Fibroblast of peridontal ligament (primary cell): ENCODE measurements around the gene SESN2.
"Not testable (repeated sequence)": the region's sequence is repeated elsewhere in the genome, so short reads cannot be mapped to it uniquely, and the experiment has no call there.

ENCODE experiments used
- DNase-seq: peaks from one replicate; pipeline ENCODE4 v3.0.0-alpha.2; 2010; ENCODE audit errors: extremely low read depth

SESN2 gene

DNA sequence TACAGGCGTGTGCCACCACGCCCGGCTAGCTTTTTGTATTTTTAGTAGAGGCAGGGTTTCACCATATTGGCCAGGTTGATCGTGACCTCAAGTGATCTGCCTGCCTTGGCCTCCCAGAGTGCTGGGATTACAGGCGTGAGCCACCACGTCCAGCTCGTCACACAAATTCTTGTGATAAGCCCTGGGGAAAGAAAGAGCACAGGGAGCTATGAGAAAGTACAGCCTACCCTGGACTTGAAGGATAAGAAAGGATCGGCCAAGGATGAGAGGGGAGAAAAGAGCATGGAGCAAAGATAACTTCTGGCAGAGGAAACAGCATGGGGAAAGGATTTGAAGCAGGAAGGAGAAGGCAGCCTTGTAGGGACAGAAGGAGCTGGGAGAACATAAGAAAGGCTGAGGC is 29.2 kb downstream of the SESN2 start:
- no peak for DNase-seq

DNA sequence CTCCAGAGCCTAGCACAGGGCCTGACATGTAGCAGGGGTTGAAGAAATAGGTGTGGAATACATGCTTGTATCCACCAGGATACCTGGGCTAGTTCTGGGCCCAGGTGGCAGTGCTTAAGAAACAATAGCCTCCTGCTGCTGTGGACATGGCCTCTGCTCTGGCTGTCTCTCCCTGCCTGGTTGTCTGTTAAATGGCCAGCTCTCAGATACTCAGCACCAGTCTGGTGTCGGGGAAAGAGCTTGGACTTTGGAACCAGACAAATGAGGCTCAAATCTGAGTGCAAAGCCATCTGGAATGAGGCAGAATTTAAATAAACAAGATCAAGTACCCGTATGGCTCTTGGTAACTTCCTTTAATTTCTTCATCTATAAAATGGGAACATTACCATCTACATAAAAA is 31.5 kb downstream of the SESN2 start:
- no peak for DNase-seq

DNA sequence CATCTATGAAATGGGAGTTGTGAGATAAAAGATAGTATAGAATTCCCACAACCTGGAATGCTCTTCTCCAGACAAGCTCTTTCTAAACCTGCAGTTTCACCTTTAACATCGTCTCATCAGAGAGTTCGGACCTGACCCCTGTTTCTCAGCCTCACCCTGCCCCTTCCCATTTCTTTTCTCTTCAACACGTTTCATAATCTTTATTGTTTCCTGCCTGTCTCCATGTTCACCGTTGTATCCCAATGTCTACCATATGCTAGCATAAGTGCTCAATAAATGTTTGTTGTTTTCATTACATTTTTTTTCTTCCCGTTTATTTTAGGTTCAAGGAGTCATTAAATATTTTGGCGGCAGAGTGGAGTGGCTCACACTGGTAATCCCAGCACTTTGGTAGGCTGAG is 32.4 kb downstream of the SESN2 start:
- no peak for DNase-seq

DNA sequence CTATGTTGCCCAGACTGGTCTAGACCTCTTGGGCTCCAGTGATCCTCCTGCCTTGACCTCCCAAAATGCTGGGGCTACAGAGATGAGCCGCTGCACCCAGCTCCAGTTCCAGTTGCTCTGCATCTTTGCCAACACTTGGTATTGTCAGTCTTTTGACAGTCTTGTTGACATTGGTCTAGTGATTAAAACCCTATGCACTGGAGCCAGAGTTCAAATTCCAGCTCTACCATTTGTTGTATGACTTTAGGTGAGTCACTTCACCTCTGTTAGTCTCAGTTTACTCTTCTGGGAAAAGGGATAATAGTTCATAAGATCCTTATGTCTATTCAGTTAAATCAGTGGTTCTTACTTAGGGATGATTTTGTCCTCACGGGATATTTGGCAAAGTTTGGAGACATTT is 36.6 kb downstream of the SESN2 start:
- no peak for DNase-seq

DNA sequence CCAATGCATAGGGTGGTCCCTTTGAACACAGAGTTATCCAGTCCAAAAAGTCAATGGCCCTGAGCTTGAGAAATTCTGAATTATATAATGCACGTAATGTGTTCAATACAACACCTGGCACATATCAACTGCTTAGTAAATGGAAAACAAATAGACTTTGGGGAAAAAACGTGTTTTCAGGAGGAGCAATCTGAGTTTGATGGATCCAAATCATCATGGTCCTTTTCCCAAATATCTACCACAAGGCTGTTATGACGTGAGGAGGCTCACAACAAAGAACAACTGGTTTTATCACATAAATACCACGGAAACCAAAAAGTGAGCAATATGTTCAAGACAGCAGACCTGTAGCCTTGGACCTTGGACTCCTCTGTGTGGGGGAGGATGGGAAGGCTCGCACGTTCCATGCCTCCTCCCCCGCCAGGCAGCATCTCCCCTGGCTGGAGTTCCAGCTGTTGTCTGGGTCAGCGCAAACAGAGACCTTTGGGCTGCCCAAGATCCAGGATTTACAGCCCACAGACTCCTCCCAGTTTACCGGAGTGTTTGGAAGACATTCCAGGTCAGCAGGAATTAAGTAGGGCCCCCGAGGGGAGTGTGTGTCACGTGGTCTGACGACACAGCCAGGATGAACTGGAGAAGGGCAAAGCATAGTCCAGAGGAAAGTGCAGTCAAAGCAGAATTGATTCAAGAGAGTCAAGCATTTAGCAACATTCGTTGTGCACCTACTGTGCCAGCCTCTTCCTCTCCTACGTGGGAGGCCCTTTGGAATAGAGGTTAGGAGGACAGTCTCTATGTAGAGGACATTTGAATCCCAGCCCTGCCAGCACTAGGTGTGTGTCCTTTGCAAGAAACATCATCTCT is 37.3 kb downstream of the SESN2 start:
- DNase-seq: peak; percentile 16

DNA sequence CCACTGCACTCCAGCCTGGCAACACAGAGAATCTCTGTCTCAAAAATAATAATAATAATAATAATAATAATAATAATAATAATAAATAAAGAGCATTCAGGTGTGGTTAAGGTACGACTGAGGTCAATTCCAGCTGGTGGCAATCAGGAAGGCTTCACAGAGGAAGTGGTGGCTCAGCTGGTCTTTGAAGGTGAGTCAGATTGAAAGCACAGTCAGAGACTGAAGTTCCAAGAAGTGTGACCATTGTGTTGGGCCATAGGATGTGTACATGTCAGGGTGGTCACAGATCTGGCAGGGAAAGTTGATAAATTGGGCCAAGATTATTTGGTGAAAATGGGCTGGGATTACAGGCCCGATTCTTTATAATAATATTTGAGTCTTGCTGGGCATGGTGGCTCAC is 38.5 kb downstream of the SESN2 start:
- DNase-seq: no peak

DNA sequence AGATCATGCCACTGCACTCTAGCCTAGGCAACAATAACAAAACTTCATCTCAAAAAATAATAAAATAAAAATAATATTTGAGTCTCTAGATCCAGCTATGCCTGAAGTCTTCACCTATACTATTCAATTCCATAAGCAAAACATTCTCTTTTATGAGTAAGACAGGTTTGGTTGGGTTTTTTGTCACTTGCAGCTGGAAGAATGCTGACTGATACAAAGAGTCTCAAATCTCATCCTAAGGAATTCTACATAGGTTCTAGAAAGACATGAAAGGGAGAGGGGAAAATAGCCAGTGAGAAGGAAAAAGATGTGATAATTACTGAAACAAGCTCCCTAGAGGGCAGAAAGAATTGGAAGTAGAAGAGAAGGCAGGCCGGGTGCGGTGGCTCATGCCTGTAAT is 39.1 kb downstream of the SESN2 start:
- no peak for DNase-seq

DNA sequence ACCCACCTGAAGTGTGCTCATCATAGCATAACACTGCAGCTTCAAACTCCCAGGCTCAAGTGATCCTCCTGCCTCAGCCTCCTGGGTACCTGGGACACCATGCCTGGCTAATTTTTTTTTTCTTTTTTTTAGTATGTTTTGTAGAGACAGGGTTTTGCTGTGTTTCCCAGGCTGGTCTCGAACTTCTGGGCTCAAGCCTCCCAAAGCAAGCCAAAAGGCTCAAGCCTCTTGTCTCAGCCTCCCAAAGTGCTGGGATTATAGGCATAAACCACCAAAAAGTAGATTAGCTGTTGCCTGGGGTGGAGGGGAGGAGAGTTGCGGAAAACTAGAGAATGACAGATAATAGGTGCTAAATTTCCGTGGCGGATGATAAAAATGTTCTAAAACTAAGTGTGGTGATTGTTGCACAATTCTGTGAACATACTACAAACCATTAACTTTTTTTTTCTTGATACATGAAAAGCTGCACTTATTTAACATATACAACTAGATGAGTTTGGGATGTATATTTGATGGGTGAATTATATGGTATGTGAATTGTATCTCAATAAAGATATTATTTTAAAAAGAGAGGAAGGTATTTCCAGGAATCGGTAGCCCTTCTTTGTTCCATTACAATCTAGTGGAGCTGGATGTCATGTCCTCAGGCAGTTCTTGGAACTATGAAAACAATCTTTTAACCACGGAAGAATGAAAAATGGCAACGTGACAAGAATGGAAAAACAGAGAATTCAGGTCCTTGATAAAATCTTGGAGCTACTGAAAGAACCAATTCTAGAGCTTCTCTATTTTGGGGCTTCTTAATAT is 42.3 kb downstream of the SESN2 start:
- peak; percentile 36 for DNase-seq

DNA sequence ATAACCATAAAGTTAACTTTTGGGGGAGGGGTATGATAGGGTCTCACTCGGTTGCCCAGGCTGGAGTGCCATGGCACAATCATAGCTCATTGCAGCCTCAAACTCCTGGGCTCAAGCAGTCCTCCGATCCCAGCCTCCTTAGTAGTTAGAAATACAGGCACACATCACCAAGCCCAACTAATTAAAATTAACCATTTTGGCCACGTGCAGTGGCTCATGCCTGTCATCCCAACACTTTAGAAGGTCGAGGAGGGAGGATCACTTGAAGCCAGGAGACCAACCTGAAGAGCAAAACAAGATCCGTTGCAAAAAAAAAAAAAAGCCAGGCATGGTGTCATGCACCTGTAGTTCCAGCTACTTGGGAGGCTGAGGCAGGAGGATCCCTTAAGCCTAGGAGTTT is 42.9 kb downstream of the SESN2 start:
- no peak for DNase-seq

DNA sequence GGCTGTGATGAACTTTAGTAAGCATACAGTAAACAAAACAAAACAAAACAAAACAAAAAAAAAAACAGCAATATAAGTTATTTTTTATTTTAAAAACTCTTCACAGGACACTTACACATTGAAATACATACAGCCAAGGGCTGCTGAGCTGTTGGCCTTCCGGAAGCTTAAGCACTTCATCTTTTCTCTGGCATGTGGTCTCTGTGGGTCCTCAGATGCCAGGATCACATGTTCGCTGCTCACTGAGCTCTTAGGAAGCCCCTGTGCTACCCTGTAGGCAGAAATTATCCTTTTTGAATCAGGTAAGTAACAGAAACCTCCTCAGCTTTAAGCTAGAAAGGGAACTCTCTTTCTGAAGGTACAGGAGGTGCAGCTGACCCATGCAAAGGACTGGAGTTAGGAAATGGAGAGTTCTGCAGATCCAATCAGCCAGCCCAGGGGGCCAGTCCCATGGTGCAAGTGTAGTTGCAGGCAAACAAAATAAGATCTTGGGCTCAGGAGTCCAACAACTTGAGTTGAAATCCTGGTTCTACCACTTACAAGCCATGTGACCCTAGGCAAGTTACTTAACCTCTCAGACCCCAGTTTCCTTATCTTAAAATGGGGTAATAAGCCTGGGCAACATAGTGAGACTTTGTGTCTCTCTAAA is 47.1 kb downstream of the SESN2 start:
- no peak for DNase-seq

DNA sequence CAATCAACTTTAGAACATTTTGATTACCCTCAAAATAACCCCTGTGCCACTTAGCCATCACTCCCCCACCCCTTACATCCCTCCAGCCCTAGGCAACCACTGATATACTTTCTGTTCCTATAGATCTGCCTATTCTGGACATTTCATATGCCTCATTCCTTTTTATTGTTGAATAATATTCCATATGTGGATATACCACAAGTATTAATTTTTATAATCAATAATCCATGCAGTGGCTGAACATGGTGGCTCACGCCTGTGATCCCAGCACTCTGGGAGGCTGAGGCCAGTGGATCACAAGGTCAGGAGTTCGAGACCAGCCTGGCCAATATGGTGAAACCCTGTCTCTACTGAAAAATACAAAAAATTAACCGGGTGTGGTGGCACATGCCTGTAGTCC is 49.4 kb downstream of the SESN2 start:
- DNase-seq: no peak

DNA sequence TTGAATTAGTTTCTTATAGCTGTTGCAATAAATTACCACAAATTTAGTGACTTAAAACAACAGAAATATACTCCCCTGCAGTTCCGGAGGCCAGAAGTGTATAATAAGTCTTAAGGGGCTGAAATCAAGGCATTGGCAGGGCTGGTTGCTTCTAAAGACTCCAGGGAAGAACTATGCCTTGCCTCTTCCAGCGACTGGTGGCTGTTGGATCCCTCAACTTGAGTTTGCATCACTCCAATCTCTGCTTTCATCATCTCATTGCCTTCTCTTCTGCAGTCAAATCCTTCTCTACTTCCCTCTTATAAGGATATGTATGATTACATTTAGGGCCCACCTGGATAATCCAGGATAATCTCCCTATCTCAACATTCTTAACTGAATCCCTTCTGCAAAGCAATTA is 50.4 kb downstream of the SESN2 start:
- no peak for DNase-seq

DNA sequence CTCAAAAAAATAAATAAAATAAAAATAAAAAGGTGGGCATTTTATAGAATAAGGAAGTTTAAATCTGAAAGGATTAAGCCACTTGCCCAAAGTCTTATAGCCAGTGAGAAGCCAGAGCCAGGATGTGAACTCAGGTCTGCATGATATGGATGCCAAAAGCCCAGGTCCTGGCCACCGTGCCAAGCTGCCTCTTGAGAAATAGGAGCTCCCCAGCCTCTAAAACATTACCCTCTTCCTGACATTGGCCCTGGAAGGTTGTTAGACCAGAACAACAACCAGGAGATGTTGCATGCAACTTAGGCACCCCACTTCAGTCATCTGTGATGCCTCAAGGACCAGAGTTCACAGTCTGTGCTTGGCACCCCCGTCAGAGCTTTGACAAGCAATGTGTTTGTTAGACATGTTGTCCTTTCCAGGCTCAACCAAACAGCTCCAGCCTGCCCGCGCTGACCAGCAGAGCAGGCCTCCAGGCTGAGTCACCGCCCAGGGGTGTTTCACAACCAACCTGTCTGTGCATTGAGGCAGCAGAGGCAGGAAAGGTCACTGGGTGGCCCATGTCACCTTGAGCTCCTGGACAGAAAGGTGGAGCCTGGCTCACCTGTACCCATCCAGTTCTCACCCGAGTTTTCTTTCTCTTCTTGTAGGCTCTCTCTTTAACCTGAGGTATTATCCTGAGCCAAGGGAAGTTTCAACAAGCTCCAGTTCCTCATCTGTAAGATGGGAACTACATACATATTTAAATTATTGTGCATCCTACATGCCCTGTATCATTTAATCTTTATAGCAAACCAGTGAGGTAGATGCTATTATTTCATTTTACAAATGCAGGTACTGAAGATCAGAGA is 54.6 kb downstream of the SESN2 start:
- DNase-seq: peak; percentile 22

DNA sequence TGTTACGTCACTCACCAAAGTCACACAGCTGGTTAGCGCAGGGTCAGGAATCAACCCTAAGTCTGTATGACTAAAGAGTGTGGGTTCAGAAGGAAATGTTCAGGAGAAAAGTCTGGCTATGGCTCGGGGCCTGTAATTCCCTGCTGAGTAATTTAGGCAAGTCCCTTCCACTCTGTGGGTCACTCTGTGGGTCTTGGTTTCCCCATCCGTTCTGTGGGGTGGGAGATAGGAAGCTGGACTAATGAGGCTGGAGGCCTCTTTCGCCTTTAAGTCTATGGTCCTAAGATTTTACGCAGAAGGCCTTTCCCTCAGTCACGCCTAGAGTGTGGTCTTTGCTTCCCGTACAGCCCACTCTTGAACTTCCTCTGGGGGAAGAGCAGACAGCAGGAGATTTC is 55.2 kb downstream of the SESN2 start:
- no peak for DNase-seq

DNA sequence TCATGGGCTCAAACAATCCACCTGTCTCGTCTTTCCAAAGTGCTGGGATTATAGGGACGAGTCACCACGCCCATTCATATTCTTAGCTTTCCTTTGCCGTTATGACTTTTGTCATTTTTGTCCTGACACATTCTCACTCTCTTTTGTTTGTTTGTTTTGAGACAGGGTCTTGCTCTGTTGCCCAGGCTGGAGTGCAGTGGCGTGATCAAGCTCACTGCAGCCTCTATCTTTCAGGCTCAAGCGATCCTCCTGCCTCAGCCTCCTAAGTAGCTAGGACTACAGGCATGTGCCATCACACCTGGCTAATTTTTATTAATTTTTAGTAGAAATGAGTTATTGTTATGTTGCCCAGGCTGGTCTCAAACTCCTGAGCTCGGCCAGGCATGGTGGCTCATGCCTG is 57.7 kb downstream of the SESN2 start:
- DNase-seq: no peak

DNA sequence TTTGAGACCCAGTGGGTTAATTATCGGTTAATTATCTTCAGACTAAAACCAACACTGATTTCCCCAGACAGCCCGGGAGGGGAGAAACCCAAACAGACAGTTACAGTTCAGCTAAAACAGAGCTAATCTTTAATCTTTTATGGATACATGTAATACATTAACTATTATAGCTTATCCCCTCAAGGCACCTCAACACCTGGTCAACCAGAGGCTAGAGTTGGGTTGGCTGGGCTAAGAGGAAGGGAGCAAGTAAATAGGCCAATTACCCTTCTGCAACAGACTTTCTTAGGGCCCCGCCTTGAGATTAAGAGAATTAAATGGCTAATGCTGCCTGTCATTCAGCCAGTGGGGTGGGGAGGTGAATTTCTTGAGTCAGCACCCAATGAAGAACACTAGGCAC is 62.9 kb downstream of the SESN2 start:
- DNase-seq: no peak

DNA sequence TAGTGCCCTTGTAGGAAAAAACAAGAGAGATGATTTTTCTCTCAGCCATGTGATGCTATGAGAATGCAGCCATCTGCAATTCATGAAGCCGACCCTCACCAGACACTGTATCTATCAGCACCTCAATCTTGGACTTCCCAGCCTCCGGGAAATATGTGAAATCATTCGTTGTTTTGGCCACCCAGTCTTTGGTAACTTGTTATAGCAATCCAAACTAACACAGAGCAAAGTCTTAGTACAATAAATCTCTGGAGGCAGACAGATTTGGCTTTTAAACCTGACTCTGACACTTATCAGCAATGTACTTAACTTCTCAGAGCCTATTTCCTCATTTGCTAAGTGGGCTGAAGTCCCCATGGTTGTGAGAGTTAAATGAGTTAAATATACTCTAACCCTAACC is 64.4 kb downstream of the SESN2 start:
- DNase-seq: no peak

DNA sequence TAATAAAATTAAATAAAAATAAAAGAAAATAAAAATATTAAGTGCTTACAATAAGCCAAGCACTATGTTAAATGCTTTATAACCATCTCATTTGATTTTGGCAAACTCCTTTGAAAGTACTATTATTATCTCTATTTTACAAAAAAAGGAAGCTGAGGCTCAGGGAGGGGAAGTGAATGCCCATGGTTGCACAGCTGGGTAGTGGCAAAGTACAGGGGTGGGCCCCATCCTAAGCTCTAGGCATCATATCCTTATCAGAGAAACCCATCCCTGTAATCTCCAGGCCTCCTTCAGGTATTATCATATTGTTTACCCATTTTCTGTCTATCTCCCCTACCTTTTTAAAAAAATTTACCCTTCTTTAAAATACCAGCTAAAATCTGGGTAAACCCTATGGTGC is 67.2 kb downstream of the SESN2 start:
- DNase-seq: no peak

DNA sequence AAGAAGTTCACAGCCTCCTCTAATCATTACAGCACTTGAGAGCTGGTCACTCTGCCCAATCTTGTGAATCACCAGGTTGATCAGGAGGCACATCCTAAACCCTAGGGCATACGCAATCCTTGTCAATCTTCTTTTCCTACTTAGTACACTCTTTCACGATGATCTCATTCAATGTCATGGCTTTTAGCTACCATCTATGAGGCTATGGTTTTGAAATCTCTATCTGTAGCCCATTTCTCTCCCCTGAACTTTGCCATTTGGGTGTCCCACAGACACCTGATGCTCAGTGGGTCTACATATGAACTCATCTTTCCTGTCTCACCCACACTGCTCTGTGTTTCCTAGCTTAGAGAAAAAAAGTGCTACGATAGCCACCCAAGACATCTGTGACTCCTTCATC is 67.7 kb downstream of the SESN2 start:
- no peak for DNase-seq

DNA sequence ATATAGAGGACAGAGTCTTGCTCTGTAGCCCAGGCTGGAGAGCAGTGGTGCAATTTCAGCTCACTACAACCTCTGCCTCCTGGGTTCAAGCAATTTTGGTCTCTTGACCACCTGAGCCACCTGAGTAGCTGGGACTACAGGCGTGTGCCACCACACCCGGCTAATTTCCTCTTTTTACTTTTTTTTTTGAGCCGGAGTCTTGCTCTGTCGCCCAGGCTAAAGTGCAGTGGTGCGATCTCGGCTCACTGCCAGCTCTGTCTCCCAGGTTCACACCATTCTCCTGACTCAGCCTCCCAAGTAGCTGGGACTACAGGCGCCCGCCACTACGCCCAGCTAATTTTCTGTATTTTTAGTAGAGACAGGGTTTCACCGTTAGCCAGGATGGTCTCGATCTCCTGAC is 68.1 kb downstream of the SESN2 start:
- DNase-seq: not testable (repeated sequence)

DNA sequence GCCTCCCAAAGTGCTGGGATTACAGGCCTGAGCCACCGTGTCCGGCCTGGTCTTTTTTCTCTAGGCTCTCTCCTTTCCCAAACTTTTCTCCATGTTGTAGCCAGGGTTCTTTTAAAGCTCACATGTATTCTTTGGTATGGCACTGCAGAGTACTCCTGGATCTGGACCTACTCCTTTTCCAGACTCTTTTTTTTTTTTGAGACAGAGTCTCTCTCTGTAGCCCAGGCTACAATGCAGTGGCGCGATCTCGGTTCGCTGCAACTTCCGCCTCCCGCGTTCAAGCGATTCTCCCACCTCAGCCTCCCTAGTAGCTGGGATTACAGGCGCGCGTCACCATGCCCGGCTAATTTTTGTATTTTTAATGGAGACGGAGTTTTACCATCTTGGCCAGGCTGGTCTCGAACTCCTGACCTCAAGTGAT is 68.9 kb downstream of the SESN2 start:
- no peak for DNase-seq
